IMR-90 (cell line): ENCODE results near the gene MRPL54. TPM values are rescaled to one million over a fixed set of nuclear protein-coding genes. Genes with fewer than 3 reads are reported as not detected.

Experiments used
- ATAC-seq: fragments of 200-7000 bp; cut with Tn5 transposase; 2 replicates; pipeline ENCODE4 v1.9.1; 2020; ENCODE audit warnings: low read depth, mild to moderate bottlenecking, moderate library complexity
- BruUV-seq: library from RNA; stranded (reverse); fragments of 400-500 nt; replicated peaks from 2 replicates; lab custom pipeline; 2021; lab: Mats Ljungman, UMichigan
- CTCF ChIA-PET: fragments of 300-600 bp; formaldehyde crosslinking; extraction: SDS; loops from one replicate; lab custom pipeline; 2021; ENCODE audit warnings: antibody characterized with exemption; lab: Yijun Ruan, JAX
- POLR2A ChIA-PET: fragments of 300-600 bp; sonication (Branson Sonifier 250); formaldehyde crosslinking; loops from one replicate; lab custom pipeline; 2022; ENCODE audit warnings: antibody characterized with exemption; ENCODE audit not compliant: unreplicated experiment; lab: Charles Lee
- DNase-seq: peaks from one replicate; pipeline ENCODE4 v3.0.0; 2013
- H2AFZ ChIP-seq: replicated peaks from 2 replicates; pipeline ENCODE3; 2013; ENCODE audit warnings: low read length, mild to moderate bottlenecking; ENCODE audit not compliant: poor library complexity
- H2AK5ac ChIP-seq: 2 replicates; pipeline ENCODE4 v1.6.1; 2013; ENCODE audit warnings: low read depth, low read length, inconsistent platforms
- H2AK9ac ChIP-seq: replicated peaks from 2 replicates; pipeline ENCODE3; 2013; ENCODE audit warnings: mild to moderate bottlenecking, low read depth, low read length, moderate library complexity; ENCODE audit not compliant: poor library complexity
- H2BK120ac ChIP-seq: 2 replicates; pipeline ENCODE4 v1.6.1; 2013; ENCODE audit warnings: low read depth, low read length, inconsistent platforms
- H2BK15ac ChIP-seq: 3 replicates; pipeline ENCODE4 v1.6.1; 2013; ENCODE audit warnings: low read depth, low read length, inconsistent platforms
- H2BK20ac ChIP-seq: 2 replicates; pipeline ENCODE4 v1.6.1; 2013; ENCODE audit warnings: low read depth, mild to moderate bottlenecking, inconsistent platforms, low read length, moderate library complexity
- H2BK5ac ChIP-seq: 2 replicates; pipeline ENCODE4 v1.6.1; 2013; ENCODE audit warnings: mild to moderate bottlenecking, low read depth, low read length, inconsistent platforms; ENCODE audit not compliant: poor library complexity, severe bottlenecking
- H3K14ac ChIP-seq: replicated peaks from 2 replicates; pipeline ENCODE4 v1.6.1; 2013; ENCODE audit warnings: low read depth, low read length, inconsistent platforms
- H3K18ac ChIP-seq: 2 replicates; pipeline ENCODE4 v1.6.1; 2013; ENCODE audit warnings: low read depth, low read length, control low read depth
- H3K23ac ChIP-seq: 2 replicates; pipeline ENCODE4 v1.6.1; 2013; ENCODE audit warnings: low read depth, low read length, inconsistent platforms
- H3K27ac ChIP-seq: 2 replicates; pipeline ENCODE4 v1.5.1; 2013; ENCODE audit warnings: mild to moderate bottlenecking, control low read depth, low read length; ENCODE audit not compliant: insufficient read depth
- H3K27me3 ChIP-seq: 2 replicates; pipeline ENCODE4 v1.6.1; 2013; ENCODE audit warnings: low read length; ENCODE audit not compliant: control insufficient read depth, insufficient read depth
- H3K36me3 ChIP-seq: 2 replicates; pipeline ENCODE4 v1.6.1; 2013; ENCODE audit warnings: low read length, mixed read lengths; ENCODE audit not compliant: control insufficient read depth, insufficient read depth
- H3K4ac ChIP-seq: 2 replicates; pipeline ENCODE4 v1.6.1; 2013; ENCODE audit warnings: low read depth, low read length, inconsistent platforms
- H3K4me1 ChIP-seq: 2 replicates; pipeline ENCODE4 v1.6.1; 2013; ENCODE audit warnings: low read length, mixed read lengths; ENCODE audit not compliant: control insufficient read depth, insufficient read depth
- H3K4me2 ChIP-seq: 2 replicates; pipeline ENCODE4 v1.6.1; 2013; ENCODE audit warnings: low read depth, mild to moderate bottlenecking, control low read depth, low read length, moderate library complexity
- H3K4me3 ChIP-seq: 2 replicates; pipeline ENCODE4 v1.5.1; 2013; ENCODE audit warnings: low read depth, mild to moderate bottlenecking, control low read depth, low read length, moderate library complexity; ENCODE audit not compliant: insufficient read depth
- H3K56ac ChIP-seq: 2 replicates; pipeline ENCODE4 v1.6.1; 2013; ENCODE audit warnings: low read length, inconsistent platforms; ENCODE audit not compliant: insufficient read depth; ENCODE audit errors: extremely low read depth
- H3K79me1 ChIP-seq, 2 experiments: 2 replicates each; pipeline ENCODE4 v1.6.1; 2013; ENCODE audit warnings: low read length in 2 of 2, inconsistent platforms in 1 of 2, low read depth in 1 of 2
- H3K9ac ChIP-seq: 2 replicates; pipeline ENCODE4 v1.6.1; 2013; ENCODE audit warnings: low read depth, low read length, control low read depth
- H3K9me1 ChIP-seq: 2 replicates; pipeline ENCODE4 v1.6.1; 2013; ENCODE audit warnings: low read length, inconsistent platforms; ENCODE audit not compliant: insufficient read depth
- H3K9me3 ChIP-seq: 2 replicates; pipeline ENCODE4 v1.6.1; 2013; ENCODE audit warnings: low read length; ENCODE audit not compliant: control insufficient read depth, insufficient read depth
- H4K20me1 ChIP-seq: 2 replicates; pipeline ENCODE4 v1.6.1; 2013; ENCODE audit warnings: low read length, inconsistent platforms; ENCODE audit not compliant: insufficient read depth
- H4K5ac ChIP-seq: 2 replicates; pipeline ENCODE4 v1.6.1; 2013; ENCODE audit warnings: mild to moderate bottlenecking, low read depth, low read length, control low read depth
- H4K8ac ChIP-seq, 2 experiments: 2 replicates each; pipeline ENCODE4 v1.6.1; 2013; ENCODE audit warnings: low read depth in 2 of 2, low read length in 2 of 2, control low read depth in 1 of 2, inconsistent platforms in 1 of 2
- H4K91ac ChIP-seq: 2 replicates; pipeline ENCODE4 v1.6.1; 2013; ENCODE audit warnings: low read depth, low read length, inconsistent platforms; ENCODE audit not compliant: insufficient read depth
- BHLHE40 ChIP-seq: fragments of 150-350 bp; IDR thresholded peaks from 2 replicates; pipeline ENCODE4 v1.6.1; 2016; ENCODE audit warnings: mild to moderate bottlenecking, low read depth, low read length
- CEBPB ChIP-seq: IDR thresholded peaks from 2 replicates; pipeline ENCODE4 v1.6.1; 2012; ENCODE audit warnings: low read depth, low read length, improper control_type of control experiment
- FOS ChIP-seq: fragments of 150-350 bp; IDR thresholded peaks from 2 replicates; pipeline ENCODE4 v1.6.1; 2016; ENCODE audit warnings: low read depth, low read length
- MAFK ChIP-seq: IDR thresholded peaks from 2 replicates; pipeline ENCODE4 v1.6.1; 2012; ENCODE audit warnings: low read depth, low read length, improper control_type of control experiment
- MAZ ChIP-seq: IDR thresholded peaks from 2 replicates; pipeline ENCODE4 v1.6.1; 2012; ENCODE audit warnings: low read depth, mild to moderate bottlenecking, low read length, improper control_type of control experiment, moderate library complexity, borderline replicate concordance
- WGBS, 2 experiments: methylation state at CpG; one replicate each; pipeline versions ENCODE4 v1.1.5 to v1.1.7; 2013; ENCODE audit warnings: missing lambda C conversion rate in 2 of 2; ENCODE audit not compliant: insufficient read length in 1 of 2; ENCODE audit errors: extremely low coverage in 2 of 2; 5-methylcytosine and 5-hydroxymethylcytosine counted together
- dilution Hi-C: fragments of 300-500 bp; cut with HindIII; formaldehyde crosslinking; loops from one replicate; pipeline ENCODE4 v1.14.3; 2018; ENCODE audit warnings: low sequenced_read_pairs; ENCODE audit not compliant: unreplicated experiment
- in situ Hi-C: fragments of 300-500 bp; cut with MboI; formaldehyde crosslinking; loops from 3 replicates; pipeline ENCODE4 v1.14.3; 2019; ENCODE audit warnings: low sequenced_read_pairs, inconsistent platforms, mixed read lengths
- intact Hi-C: fragments of 100-400 bp; cut with micrococcal nuclease; formaldehyde crosslinking; loops from 2 replicates; pipeline ENCODE4 v1.10.0; 2022
- polyA plus RNA-seq, 3 experiments: library from polyadenylated mRNA; depleted of rRNA; stranded (reverse); fragments of >200 nt; gene quantifications; 2 replicates each; pipeline ENCODE4 v1.2.3, GENCODE V29; 2012; ENCODE audit warnings: low replicate concordance in 1 of 3
- total RNA-seq: library from RNA; depleted of rRNA; stranded (reverse); fragments of >200 nt; gene quantifications from 2 replicates; pipeline ENCODE4 v1.2.3, GENCODE V29; 2012

The MRPL54 gene
- total and polyA plus RNA-seq, 2 of the 4 experiments (the other 2 are of a cell fraction) = 55.9 to 75.7 TPM

GRCh38 chr19:3805859-3806258, 43.4 kb downstream of the MRPL54 start:
- Histone ChIP-seq H2BK15ac (no peak overlapping the region), H3K4ac (no peak overlapping the region), H4K8ac (no peak overlapping the region), H3K18ac (no peak overlapping the region), H2AK9ac (no peak overlapping the region), H3K9ac (no peak overlapping the region), H2BK20ac (no peak overlapping the region), H3K36me3 (no peaks in the 10 kb centered on the region), H2BK120ac (no peak overlapping the region), H3K23ac (no peak overlapping the region), H3K4me3 (no peak overlapping the region), H3K27me3 (peaks cover 24% of the 10 kb centered on the region), H3K27ac (no peak overlapping the region), H4K20me1 (no peaks in the 10 kb centered on the region), H3K79me1 (no peaks in the 10 kb centered on the region), H3K9me1 (peaks cover 5% of the 10 kb centered on the region), H2AFZ (no peak overlapping the region), H2AK5ac (no peak overlapping the region), H3K4me2 (no peak overlapping the region), H3K4me1 (no peaks in the 10 kb centered on the region), H3K14ac (no peak overlapping the region), H4K91ac (no peak overlapping the region), H2BK5ac (no peak overlapping the region), H3K9me3 (0 out of 2 replicates have a peak, but pooled peaks cover 1% of the 10 kb centered on the region), H4K5ac (no peak overlapping the region), H3K56ac (no peak overlapping the region)
- CTCF ChIA-PET = no interaction called here
- no peak for DNase-seq
- dilution Hi-C loops (no loop called here), in situ Hi-C loops (no loop called here), intact Hi-C loops (no loop called here)
- POLR2A ChIA-PET = no interaction called here
- BruUV-seq = no TSS peak
- ATAC-seq = no peak
- TF ChIP-seq MAZ (no peak), CEBPB (no peak), FOS (no peak), BHLHE40 (no peak), MAFK (no peak)
- WGBS, 2 experiments = 80% methylated on average over 16 of the region's 29 CpGs; no CpG with 5 or more reads in 1 of the 2 experiments
